H1 (cell line): ENCODE measurements around the gene CD52. TPM values are rescaled to one million over a fixed set of nuclear protein-coding genes. Genes with fewer than 3 reads are reported as not detected.

ENCODE experiments used
- CTCF ChIA-PET: fragments of 300-600 bp; sonication (Branson Sonifier 250); formaldehyde crosslinking; loops from one replicate; lab custom pipeline; 2021; ENCODE audit not compliant: partially characterized antibody; lab: Charles Lee
- POLR2A ChIA-PET: fragments of 300-600 bp; sonication (Branson Sonifier 250); formaldehyde crosslinking; loops from one replicate; lab custom pipeline; 2021; ENCODE audit warnings: inconsistent platforms; ENCODE audit not compliant: partially characterized antibody; lab: Charles Lee
- DNase-seq, 2 experiments: peaks; one replicate each; pipeline versions ENCODE4 v3.0.0 to v3.0.0-alpha.2; 2010 to 2022; ENCODE audit warnings: low spot score in 2 of 2, low read depth in 1 of 2, mixed read lengths in 1 of 2
- FAIRE-seq: peaks from 2 replicates; lab custom pipeline; 2011; peaks lifted over from hg19 to GRCh38; lab: Jason Lieb, UNC
- H2AFZ ChIP-seq: 2 replicates; pipeline ENCODE4 v1.8.1; 2012; ENCODE audit warnings: low read length, inconsistent platforms
- H2AK5ac ChIP-seq: 2 replicates; pipeline ENCODE4 v1.6.1; 2013; ENCODE audit warnings: low read depth, low read length
- H2BK120ac ChIP-seq: replicated peaks from 2 replicates; pipeline ENCODE3; 2013; ENCODE audit warnings: low read depth, low read length, inconsistent platforms
- H2BK12ac ChIP-seq: 2 replicates; pipeline ENCODE4 v1.6.1; 2013; ENCODE audit warnings: low read depth, low read length
- H2BK15ac ChIP-seq: 2 replicates; pipeline ENCODE4 v1.6.1; 2013; ENCODE audit warnings: low read length
- H2BK20ac ChIP-seq: 2 replicates; pipeline ENCODE4 v1.6.1; 2013; ENCODE audit warnings: low read length
- H2BK5ac ChIP-seq: 2 replicates; pipeline ENCODE4 v1.6.1; 2013; ENCODE audit warnings: low read depth, low read length
- H3K14ac ChIP-seq: 2 replicates; pipeline ENCODE4 v1.6.1; 2013; ENCODE audit warnings: inconsistent platforms; ENCODE audit not compliant: insufficient read length
- H3K18ac ChIP-seq: 2 replicates; pipeline ENCODE4 v1.6.1; 2013; ENCODE audit warnings: low read length; ENCODE audit errors: extremely low read depth
- H3K23ac ChIP-seq: 2 replicates; pipeline ENCODE4 v1.6.1; 2013; ENCODE audit warnings: inconsistent platforms; ENCODE audit not compliant: insufficient read length
- H3K23me2 ChIP-seq: 2 replicates; pipeline ENCODE4 v1.6.1; 2013; ENCODE audit warnings: low read depth, low read length
- H3K27ac ChIP-seq: 2 replicates; pipeline ENCODE4 v1.6.1; 2011; ENCODE audit warnings: low read depth, low read length, inconsistent platforms
- H3K27me3 ChIP-seq, 4 experiments: replicated peaks in 1 of 4; 1 replicate in 1 of 4; 2 replicates in 3 of 4; pipeline versions ENCODE4 v1.6.1 to v1.8.1; 2011 to 2013; ENCODE audit warnings: low read length in 3 of 4, mild to moderate bottlenecking in 3 of 4, inconsistent platforms in 2 of 4, mixed read lengths in 2 of 4, moderate library complexity in 1 of 4; ENCODE audit not compliant: control insufficient read depth in 3 of 4, insufficient read depth in 3 of 4; ENCODE audit errors: extremely low read depth in 1 of 4
- H3K36me3 ChIP-seq, 4 experiments: 2 replicates each; pipeline versions ENCODE4 v1.6.1 to v1.8.1; 2011 to 2013; ENCODE audit warnings: mild to moderate bottlenecking in 4 of 4, low read length in 3 of 4, moderate library complexity in 2 of 4, control low read depth in 1 of 4, inconsistent platforms in 1 of 4; ENCODE audit not compliant: insufficient read depth in 4 of 4, control insufficient read depth in 2 of 4
- H3K4ac ChIP-seq: replicated peaks from 2 replicates; pipeline ENCODE3; 2013; ENCODE audit warnings: low read length, low read depth, mixed read lengths, inconsistent platforms; ENCODE audit not compliant: insufficient read length
- H3K4me1 ChIP-seq, 4 experiments: replicated peaks in 1 of 4; 1 replicate in 1 of 4; 2 replicates in 3 of 4; pipeline versions ENCODE4 v1.6.1 to v1.8.1; 2011 to 2013; ENCODE audit warnings: low read length in 3 of 4, inconsistent platforms in 2 of 4, mixed read lengths in 1 of 4; ENCODE audit not compliant: insufficient read depth in 4 of 4, control insufficient read depth in 3 of 4
- H3K4me2 ChIP-seq, 2 experiments: 2 replicates each; pipeline versions ENCODE4 v1.6.1 to v1.8.1; 2011 to 2013; ENCODE audit warnings: low read depth in 2 of 2, low read length in 2 of 2, control low read depth in 1 of 2, inconsistent platforms in 1 of 2, mild to moderate bottlenecking in 1 of 2; ENCODE audit not compliant: insufficient read depth in 1 of 2
- H3K4me3 ChIP-seq, 4 experiments: fragments of 200-600, 300-600 bp in 1 of 4; sonication (generic), shearing (Covaris generic), sonication (Bioruptor Twin) in 1 of 4; 2 replicates each; pipeline versions ENCODE4 v1.5.1 to v1.8.1; 2011 to 2016; ENCODE audit warnings: low read length in 4 of 4, low read depth in 3 of 4, control low read depth in 2 of 4, inconsistent platforms in 2 of 4, mild to moderate bottlenecking in 2 of 4, mixed read lengths in 1 of 4, moderate library complexity in 1 of 4; ENCODE audit not compliant: insufficient read depth in 2 of 4; ENCODE audit errors: extremely low read depth in 1 of 4
- H3K56ac ChIP-seq: replicated peaks from 2 replicates; pipeline ENCODE3; 2013; ENCODE audit warnings: low read depth, mild to moderate bottlenecking, mixed read lengths, low read length, inconsistent platforms; ENCODE audit not compliant: insufficient read length
- H3K79me1 ChIP-seq: 2 replicates; pipeline ENCODE4 v1.6.1; 2013; ENCODE audit warnings: low read depth, low read length, control low read depth
- H3K79me2 ChIP-seq, 2 experiments: 2 replicates each; pipeline versions ENCODE4 v1.6.1 to v1.8.1; 2012 to 2013; ENCODE audit warnings: low read length in 2 of 2, mild to moderate bottlenecking in 2 of 2, inconsistent platforms in 1 of 2; ENCODE audit not compliant: insufficient read depth in 2 of 2, control insufficient read depth in 1 of 2
- H3K9ac ChIP-seq, 4 experiments: replicated peaks in 1 of 4; 1 replicate in 1 of 4; 2 replicates in 3 of 4; pipeline versions ENCODE4 v1.6.1 to v1.8.1; 2011 to 2013; ENCODE audit warnings: low read depth in 3 of 4, low read length in 3 of 4, control low read depth in 2 of 4, mild to moderate bottlenecking in 2 of 4, moderate library complexity in 2 of 4, inconsistent platforms in 1 of 4; ENCODE audit errors: extremely low read depth in 1 of 4
- H3K9me3 ChIP-seq, 2 experiments: 2 replicates each; pipeline versions ENCODE4 v1.6.1 to v1.8.1; 2012 to 2013; ENCODE audit warnings: mild to moderate bottlenecking in 2 of 2, moderate library complexity in 2 of 2, control low read depth in 1 of 2, inconsistent platforms in 1 of 2, low read depth in 1 of 2, low read length in 1 of 2, mixed read lengths in 1 of 2; ENCODE audit not compliant: insufficient read depth in 2 of 2
- H4K20me1 ChIP-seq, 2 experiments: replicated peaks in 1 of 2; 2 replicates each; pipeline versions ENCODE3 to v1.8.1; 2011 to 2013; ENCODE audit warnings: inconsistent platforms in 2 of 2, low read length in 2 of 2, mild to moderate bottlenecking in 1 of 2; ENCODE audit not compliant: insufficient read depth in 2 of 2, control insufficient read depth in 1 of 2
- H4K5ac ChIP-seq: 2 replicates; pipeline ENCODE4 v1.6.1; 2013; ENCODE audit warnings: low read length, low read depth, mixed read lengths, inconsistent platforms; ENCODE audit not compliant: insufficient read length
- H4K8ac ChIP-seq: 2 replicates; pipeline ENCODE4 v1.8.0; 2013; ENCODE audit warnings: mild to moderate bottlenecking, moderate library complexity, low read length, inconsistent platforms; ENCODE audit not compliant: insufficient read depth; ENCODE audit errors: extremely low read depth
- H4K91ac ChIP-seq: replicated peaks from 2 replicates; pipeline ENCODE3; 2013; ENCODE audit warnings: low read length, mixed read lengths, inconsistent platforms; ENCODE audit not compliant: insufficient read length
- ATF2 ChIP-seq: IDR thresholded peaks from 2 replicates; pipeline ENCODE4 v1.6.1; 2012; ENCODE audit warnings: low read length, inconsistent platforms
- CREB1 ChIP-seq: IDR thresholded peaks from 2 replicates; pipeline ENCODE4 v1.6.1; 2012; ENCODE audit warnings: inconsistent platforms
- MAX ChIP-seq: IDR thresholded peaks from 2 replicates; pipeline ENCODE4 v1.6.1; 2012; ENCODE audit warnings: inconsistent platforms
- POU5F1 ChIP-seq: IDR thresholded peaks from 2 replicates; pipeline ENCODE4 v1.6.1; 2011; ENCODE audit warnings: low read depth, mild to moderate bottlenecking, low read length, moderate library complexity
- RAD21 ChIP-seq, 2 experiments: IDR thresholded peaks in 1 of 2; conservative IDR thresholded peaks in 1 of 2; 2 replicates each; pipeline ENCODE4 v1.6.1; 2011; ENCODE audit warnings: low read depth in 2 of 2, low read length in 2 of 2, improper control_type of control experiment in 1 of 2, inconsistent platforms in 1 of 2, mild to moderate bottlenecking in 1 of 2, moderate library complexity in 1 of 2
- SIN3A ChIP-seq, 2 experiments: IDR thresholded peaks in 1 of 2; conservative IDR thresholded peaks in 1 of 2; 2 replicates each; pipeline ENCODE4 v1.6.1; 2011 to 2012; ENCODE audit warnings: low read length in 2 of 2, improper control_type of control experiment in 1 of 2, low read depth in 1 of 2, mild to moderate bottlenecking in 1 of 2
- WGBS, 2 experiments: shearing (Covaris generic) in 1 of 2; methylation state at CpG; one replicate each; pipeline versions ENCODE4 v1.1.6 to v1.1.7; 2013 to 2015; ENCODE audit warnings: low lambda C conversion rate in 2 of 2, mixed read lengths in 2 of 2, inconsistent platforms in 1 of 2, low coverage in 1 of 2, missing lambda C conversion rate in 1 of 2; ENCODE audit not compliant: insufficient replicate concordance in 2 of 2, insufficient coverage in 1 of 2, insufficient read length in 1 of 2; ENCODE audit errors: extremely low coverage in 1 of 2, missing lambda C conversion rate in 1 of 2; 5-methylcytosine and 5-hydroxymethylcytosine counted together
- polyA plus RNA-seq, 7 experiments: library from polyadenylated mRNA; depleted of rRNA in 3 of 7; stranded (reverse) in 5 of 7; unstranded in 2 of 7; fragments of >200 nt in 5 of 7; fragments of 200-250 nt in 2 of 7; gene quantifications; 1 replicate in 5 of 7; 2 replicates in 1 of 7; 4 replicates in 1 of 7; pipeline versions ENCODE4 v1.2.1 to v1.2.3, GENCODE V29; 2011 to 2013; ENCODE audit warnings: missing spikeins in 2 of 7, mixed read lengths in 2 of 7
- total RNA-seq: library from RNA; stranded (reverse); fragmentation: NEBNext Ultra II Directional; extraction: Animal tissue kit (Norgen Biotek cat#: 25700); gene quantifications from 2 replicates; pipeline ENCODE4 v1.2.1, GENCODE V29; 2021

Gene CD52
- total and polyA plus RNA-seq, 2 of the 8 experiments (the other 6 are each of a cell fraction or from before 2014, with no cell fraction given), result 2.4 to 3.1 TPM

GRCh38 chr1:26363549-26364448 lies 46.0 kb downstream of the CD52 start:
- Histone ChIP-seq H3K36me3 (no peaks in the 10 kb centered on the region), H2BK20ac (no peak overlapping the region), H3K14ac (no peak overlapping the region), H4K20me1 (no peaks in the 10 kb centered on the region), H3K9me3 (no peaks in the 10 kb centered on the region), H4K91ac (no peak overlapping the region), H2BK120ac (no peak overlapping the region), H2AK5ac (no peak overlapping the region), H3K4me1 (peaks cover 4 to 14% (median 10%) of the 10 kb centered on the region in 4 experiments), H2BK5ac (no peak overlapping the region), H3K23ac (no peak overlapping the region), H2BK15ac (no peak overlapping the region), H4K8ac (no peak overlapping the region), H3K56ac (no peak overlapping the region), H2BK12ac (no peak overlapping the region), H3K27me3 (peaks cover 0 to 17% (median 11%) of the 10 kb centered on the region in 4 experiments; a peak in 4 of 7 replicates), H2AFZ (peak overlapping the region; percentile 27), H3K9ac (no peak overlapping the region), H3K27ac (no peak overlapping the region), H3K4ac (no peak overlapping the region), H3K23me2 (peaks cover 8% of the 10 kb centered on the region; the same call in 1 of the 2 replicates), H4K5ac (no peak overlapping the region), H3K4me2 (no peak overlapping the region), H3K4me3 (no peak overlapping the region), H3K18ac (no peak overlapping the region), H3K79me1 (no peaks in the 10 kb centered on the region), H3K79me2 (no peaks in the 10 kb centered on the region)
- peak; percentile 50 to 97 for DNase-seq
- peak; percentile 85 for FAIRE-seq
- WGBS, 2 experiments, result 47% methylated on average over 26 of the region's 26 CpGs; no CpG with 5 or more reads in 1 of the 2 experiments
- POLR2A ChIA-PET, result interaction anchor here (0.9 to 4.4 kb wide), 8 partner anchors 9 to 85 kb away, joined by 3 to 36 read pairs (median 5); partner anchors contain the start of genes CRYBG2, LIN28A and SH3BGRL3
- CTCF ChIA-PET, result interaction anchor here (0.7 to 14.1 kb wide), 31 partner anchors 8 to 340 kb away, joined by 3 to 297 read pairs (median 5); partner anchors contain the start of genes CATSPER4, CD52, SH3BGRL3 and ZNF683
- TF ChIP-seq RAD21 (IDR thresholded peaks at IDR 0.05 in 1 of 2, conservative IDR thresholded peaks at IDR 0.05 in 1 of 2; ENCODE audit: low read depth in 2 of 2, low read length in 2 of 2) (peak; percentile 81 to 89), SIN3A (conservative IDR thresholded peaks at IDR 0.05 in 1 of 2, IDR thresholded peaks at IDR 0.05 in 1 of 2; ENCODE audit: low read depth in 1 of 2, low read length in 2 of 2) (peak in 1 of 2 experiments; percentile 71; a peak in 1 of 4 replicates), CREB1 (peak; percentile 65), POU5F1 (no peak), MAX (peak; percentile 31; the same call in 1 of the 2 replicates), ATF2 (no peak)
